Transverse colon (tissue), 4 donors: ENCODE measurements around the gene PLA1A. TPM values are rescaled to one million over a fixed set of nuclear protein-coding genes. Genes with fewer than 3 reads are reported as not detected.

Experiments
- DNase-seq: peaks from one replicate; pipeline ENCODE4 v3.0.0-alpha.2; 2019
- H3K27ac ChIP-seq, 4 donors: fragments of 200-600 bp; sonication (generic); 2 replicates each; pipeline ENCODE4 v1.5.1; 2016 to 2018; ENCODE audit warnings: inconsistent platforms in 4 of 4
- H3K27me3 ChIP-seq: fragments of 200-600 bp; sonication (generic); 2 replicates; pipeline ENCODE4 v1.5.1; 2017; ENCODE audit warnings: inconsistent platforms
- H3K36me3 ChIP-seq, 4 donors: fragments of 200-600 bp; sonication (generic); 2 replicates each; pipeline ENCODE4 v1.5.1; 2017 to 2019; ENCODE audit warnings: inconsistent platforms in 4 of 4
- H3K4me1 ChIP-seq, 4 donors: fragments of 200-600 bp; sonication (generic); 2 replicates each; pipeline ENCODE4 v1.5.1; 2017 to 2020; ENCODE audit warnings: inconsistent platforms in 4 of 4
- H3K4me3 ChIP-seq, 4 donors: fragments of 200-600 bp; sonication (generic); 1 replicate in 1 of 4; 2 replicates in 3 of 4; pipeline versions ENCODE4 v1.5.1 to v1.6.1; 2017 to 2019; ENCODE audit warnings: inconsistent platforms in 4 of 4
- H3K9me3 ChIP-seq, 2 donors: fragments of 200-600 bp; sonication (generic); 2 replicates each; pipeline ENCODE4 v1.5.1; 2017 to 2019; ENCODE audit warnings: inconsistent platforms in 2 of 2
- CTCF ChIP-seq, 5 experiments: fragments of 200-600 bp in 3 of 5; fragments of 450-650 bp in 2 of 5; sonication (generic) in 3 of 5; IDR thresholded peaks; 1 replicate in 2 of 5; 2 replicates in 3 of 5; pipeline ENCODE4 v1.5.1; 2016 to 2017; ENCODE audit warnings: antibody characterized with exemption in 5 of 5, inconsistent platforms in 3 of 5, mild to moderate bottlenecking in 2 of 5, moderate library complexity in 1 of 5
- EP300 ChIP-seq: sonication (generic); formaldehyde crosslinking; IDR thresholded peaks from one replicate; pipeline ENCODE4 v1.6.1; 2017; ENCODE audit warnings: antibody characterized with exemption, low read depth
- POLR2A ChIP-seq: fragments of 450-650 bp; IDR thresholded peaks from one replicate; pipeline ENCODE4 v1.6.1; 2016; ENCODE audit warnings: antibody characterized with exemption, mild to moderate bottlenecking, moderate library complexity
- POLR2AphosphoS5 ChIP-seq, 3 donors: sonication (generic); formaldehyde crosslinking; IDR thresholded peaks; one replicate each; pipeline ENCODE4 v1.6.1; 2016; ENCODE audit warnings: antibody characterized with exemption in 3 of 3
- WGBS, 2 donors: methylation state at CpG; one replicate each; pipeline ENCODE4 v1.1.5; 2018; ENCODE audit warnings: low coverage in 1 of 2; 5-methylcytosine and 5-hydroxymethylcytosine counted together
- in situ Hi-C, 4 donors: fragments of 200-750 bp; cut with MboI; loops; one replicate each; pipeline versions ENCODE4 v1.15.0 to v1.15.1; 2017; ENCODE audit warnings: low sequenced_read_pairs in 3 of 4, low pct_ligation_motif_present in 1 of 4, low pct_unique_long_range_greater_than_20kb in 1 of 4
- intact Hi-C: fragments of 100-400 bp; cut with DNase I; formaldehyde crosslinking; loops from one replicate; pipeline ENCODE4 v1.15.1; 2023; ENCODE audit warnings: low total_unique reads
- total RNA-seq, 4 donors: library from RNA; depleted of rRNA; stranded (reverse); fragments of >200 nt; gene quantifications; one replicate each; pipeline ENCODE4 v1.1.0, GENCODE V29; 2016

PLA1A gene
- total RNA-seq, 4 donors from 2014 or later: 0.95 to 3.2 (median 2.2) TPM; not detected in 1

GRCh38 chr3:119613201-119613600 lies 15.5 kb downstream of the PLA1A start:
- no peak overlapping the region for H3K4me3 ChIP-seq
- H3K4me1 ChIP-seq: no peaks in the 10 kb centered on the region
- H3K36me3 ChIP-seq: no peaks in the 10 kb centered on the region
- no peaks in the 10 kb centered on the region for H3K27me3 ChIP-seq
- in situ Hi-C loops: no loop called here
- WGBS, 2 donors: 89% methylated on average over 1 of the region's 1 CpG; no CpG with 5 or more reads in 1 of the 2 donors
- TF ChIP-seq POLR2AphosphoS5 (IDR thresholded peaks at IDR 0.05): no peak
- TF ChIP-seq POLR2A: no peak
- TF ChIP-seq CTCF (IDR thresholded peaks at IDR 0.05): no peak
- TF ChIP-seq EP300: no peak
- H3K27ac ChIP-seq: no peak overlapping the region
- no peak for DNase-seq
- no peaks in the 10 kb centered on the region for H3K9me3 ChIP-seq
- intact Hi-C loops: no loop called here

GRCh38 chr3:119613872-119614271 lies 16.2 kb downstream of the PLA1A start:
- Histone ChIP-seq H3K36me3 (no peaks in the 10 kb centered on the region), H3K27ac (no peak overlapping the region), H3K27me3 (no peaks in the 10 kb centered on the region), H3K9me3 (no peaks in the 10 kb centered on the region), H3K4me1 (no peaks in the 10 kb centered on the region), H3K4me3 (no peak overlapping the region)
- intact Hi-C loops: no loop called here
- TF ChIP-seq POLR2AphosphoS5 (IDR thresholded peaks at IDR 0.05) (no peak), CTCF (IDR thresholded peaks at IDR 0.05) (no peak), POLR2A (no peak), EP300 (no peak)
- in situ Hi-C loops: no loop called here
- WGBS, 2 donors: 88% methylated on average over 4 of the region's 4 CpGs; no CpG with 5 or more reads in 1 of the 2 donors
- DNase-seq: no peak

GRCh38 chr3:119616056-119616455 lies 18.4 kb downstream of the PLA1A start:
- intact Hi-C loops: no loop called here
- H3K9me3 ChIP-seq: no peaks in the 10 kb centered on the region
- H3K27ac ChIP-seq: no peak overlapping the region
- no peaks in the 10 kb centered on the region for H3K27me3 ChIP-seq
- DNase-seq: no peak
- 83 to 91% methylated on average over 3 to 4 of the region's 4 CpGs for WGBS, 2 donors
- H3K4me1 ChIP-seq: no peaks in the 10 kb centered on the region
- no peak overlapping the region for H3K4me3 ChIP-seq
- no peak for TF ChIP-seq POLR2A
- no peak for TF ChIP-seq POLR2AphosphoS5 (IDR thresholded peaks at IDR 0.05)
- TF ChIP-seq CTCF (IDR thresholded peaks at IDR 0.05): no peak
- no peak for TF ChIP-seq EP300
- no peaks in the 10 kb centered on the region for H3K36me3 ChIP-seq
- in situ Hi-C loops: no loop called here

- TF ChIP-seq POLR2A (no peak), EP300 (no peak), CTCF (IDR thresholded peaks at IDR 0.05) (no peak), POLR2AphosphoS5 (IDR thresholded peaks at IDR 0.05) (no peak)
- no peaks in the 10 kb centered on the region for H3K36me3 ChIP-seq
- intact Hi-C loops: no loop called here
- no peak for DNase-seq
- no peak overlapping the region for H3K4me3 ChIP-seq
- no peak overlapping the region for H3K27ac ChIP-seq
- WGBS, 2 donors: 68 to 80% methylated on average over 4 to 7 of the region's 7 CpGs
- no peaks in the 10 kb centered on the region for H3K27me3 ChIP-seq
- in situ Hi-C loops: no loop called here
- no peaks in the 10 kb centered on the region for H3K4me1 ChIP-seq
- no peaks in the 10 kb centered on the region for H3K9me3 ChIP-seq
Measured at GRCh38 chr3:119619094-119619493, 21.4 kb downstream of the PLA1A start.
